Fibroblast of pulmonary artery (primary cell): Measurements from ENCODE around the gene LRMDA.

Source experiments
- DNase-seq: peaks from one replicate; pipeline ENCODE4 v3.0.0-alpha.2; 2010; ENCODE audit warnings: low read depth
- H3K4me3 ChIP-seq: replicated peaks from 2 replicates; pipeline ENCODE4 v1.5.1; 2011; ENCODE audit warnings: low read depth, mild to moderate bottlenecking, control low read depth, low read length, moderate library complexity
- TF ChIP-seq, protein P1 (sequence below): IDR thresholded peaks from 2 replicates; pipeline ENCODE4 v1.5.1; 2011; ENCODE audit warnings: mild to moderate bottlenecking, control low read depth, low read length, inconsistent platforms; ENCODE audit errors: missing control alignments

The LRMDA gene

DNA sequence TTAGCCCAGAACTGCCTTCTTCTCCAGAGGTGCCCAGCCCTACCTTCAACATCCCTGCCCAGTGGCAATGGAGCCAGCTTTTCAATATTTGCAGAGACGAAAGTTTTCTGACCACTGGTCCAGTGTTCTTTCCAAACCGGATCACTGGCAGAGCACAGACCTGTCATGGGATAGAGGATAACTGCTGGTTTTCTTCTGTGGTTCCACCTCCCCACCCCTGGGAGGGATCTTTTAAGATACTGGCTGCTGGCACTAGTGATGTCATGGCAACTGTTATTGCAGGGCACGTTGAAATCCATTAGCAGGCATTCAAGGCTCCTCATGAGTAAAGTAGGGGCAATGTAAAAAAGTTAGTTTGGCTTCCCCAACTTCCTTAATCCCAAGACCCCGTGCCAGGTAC lies 387.1 kb downstream of the LRMDA start:
- DNase-seq = no peak
- no peak overlapping the region for H3K4me3 ChIP-seq
- TF ChIP-seq, protein P1, sequence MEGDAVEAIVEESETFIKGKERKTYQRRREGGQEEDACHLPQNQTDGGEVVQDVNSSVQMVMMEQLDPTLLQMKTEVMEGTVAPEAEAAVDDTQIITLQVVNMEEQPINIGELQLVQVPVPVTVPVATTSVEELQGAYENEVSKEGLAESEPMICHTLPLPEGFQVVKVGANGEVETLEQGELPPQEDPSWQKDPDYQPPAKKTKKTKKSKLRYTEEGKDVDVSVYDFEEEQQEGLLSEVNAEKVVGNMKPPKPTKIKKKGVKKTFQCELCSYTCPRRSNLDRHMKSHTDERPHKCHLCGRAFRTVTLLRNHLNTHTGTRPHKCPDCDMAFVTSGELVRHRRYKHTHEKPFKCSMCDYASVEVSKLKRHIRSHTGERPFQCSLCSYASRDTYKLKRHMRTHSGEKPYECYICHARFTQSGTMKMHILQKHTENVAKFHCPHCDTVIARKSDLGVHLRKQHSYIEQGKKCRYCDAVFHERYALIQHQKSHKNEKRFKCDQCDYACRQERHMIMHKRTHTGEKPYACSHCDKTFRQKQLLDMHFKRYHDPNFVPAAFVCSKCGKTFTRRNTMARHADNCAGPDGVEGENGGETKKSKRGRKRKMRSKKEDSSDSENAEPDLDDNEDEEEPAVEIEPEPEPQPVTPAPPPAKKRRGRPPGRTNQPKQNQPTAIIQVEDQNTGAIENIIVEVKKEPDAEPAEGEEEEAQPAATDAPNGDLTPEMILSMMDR = no peak

DNA sequence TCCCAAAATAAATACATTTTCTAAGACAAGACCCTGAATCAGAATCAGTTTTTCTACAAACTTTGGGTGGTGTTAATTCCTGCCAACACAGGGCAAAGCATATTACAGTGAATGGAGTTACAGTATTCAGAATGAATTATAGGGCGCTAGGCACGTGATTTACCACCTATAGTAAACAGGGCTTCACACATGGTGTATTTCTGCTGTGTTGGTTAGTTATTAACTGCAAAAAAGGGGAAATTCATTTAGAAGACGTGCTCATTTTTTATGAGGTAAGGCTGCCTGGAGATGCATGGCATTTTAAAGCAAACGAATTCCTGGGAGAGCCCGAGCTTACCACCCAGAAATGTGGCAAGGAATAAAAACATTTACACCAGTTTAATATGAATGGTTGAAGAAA lies 393.8 kb downstream of the LRMDA start:
- no peak overlapping the region for H3K4me3 ChIP-seq
- TF ChIP-seq, protein P1 = no peak
- no peak for DNase-seq

DNA sequence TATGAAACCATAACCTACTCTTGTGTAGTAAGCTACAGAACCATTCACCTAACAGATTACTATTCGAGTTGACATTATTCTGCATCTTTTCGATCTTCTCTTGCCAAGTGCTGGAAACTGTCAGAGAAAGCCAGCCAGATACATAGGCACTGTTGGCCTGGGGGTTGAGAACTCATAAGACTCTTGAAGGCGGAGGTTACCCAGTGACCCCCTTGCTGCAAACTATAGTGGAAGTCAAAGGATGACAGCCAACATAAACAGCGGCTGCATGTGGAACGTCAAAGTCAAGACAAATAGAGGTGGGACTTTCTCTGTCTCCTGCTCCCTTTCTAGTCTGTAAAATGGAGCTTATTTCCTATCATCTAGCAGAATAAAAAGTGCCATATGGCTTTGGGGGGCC lies 394.2 kb downstream of the LRMDA start:
- no peak for DNase-seq
- TF ChIP-seq, protein P1 = no peak
- H3K4me3 ChIP-seq = no peak overlapping the region

DNA sequence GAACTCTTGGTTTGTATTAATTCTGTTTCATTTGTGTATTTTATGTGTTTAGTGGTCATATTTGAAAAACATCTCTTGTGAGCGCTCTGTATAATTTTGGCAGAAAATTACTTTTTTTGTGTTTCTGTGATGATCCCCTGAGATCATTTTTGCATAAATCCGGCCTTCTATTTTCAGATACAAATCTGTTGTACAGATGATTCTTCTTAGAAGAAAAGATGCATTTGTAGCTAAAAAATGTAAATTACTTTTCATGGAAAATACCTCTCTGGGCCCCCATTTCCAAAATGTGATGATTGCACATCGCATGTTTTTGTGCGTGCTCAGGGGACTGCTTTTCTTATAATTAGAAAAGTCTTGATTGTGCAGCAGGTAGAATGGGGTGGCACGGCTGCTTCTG lies 395.4 kb downstream of the LRMDA start:
- no peak overlapping the region for H3K4me3 ChIP-seq
- no peak for DNase-seq
- TF ChIP-seq, protein P1 = no peak

DNA sequence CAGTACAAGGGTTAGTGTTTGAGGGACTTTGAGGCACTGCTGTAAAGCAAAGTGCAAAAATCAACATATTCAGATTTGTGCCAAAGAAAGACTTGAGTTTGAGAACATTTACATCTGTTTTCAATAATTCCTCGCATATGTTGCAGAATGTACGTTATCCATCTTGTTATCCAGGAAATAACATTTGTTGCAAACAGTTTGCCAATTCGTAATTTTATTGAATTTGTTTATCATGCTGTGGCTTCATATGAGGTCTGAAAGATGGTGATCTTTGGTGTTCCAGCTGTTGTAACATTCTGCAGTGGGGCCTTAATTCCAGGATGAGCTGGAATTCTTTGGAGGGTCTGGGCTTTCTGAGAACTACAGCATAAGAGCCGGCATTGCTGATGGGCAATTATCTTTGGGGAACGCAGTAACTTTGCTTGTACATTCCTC lies 396.2 kb downstream of the LRMDA start:
- DNase-seq = no peak
- TF ChIP-seq, protein P1 = no peak
- no peak overlapping the region for H3K4me3 ChIP-seq

DNA sequence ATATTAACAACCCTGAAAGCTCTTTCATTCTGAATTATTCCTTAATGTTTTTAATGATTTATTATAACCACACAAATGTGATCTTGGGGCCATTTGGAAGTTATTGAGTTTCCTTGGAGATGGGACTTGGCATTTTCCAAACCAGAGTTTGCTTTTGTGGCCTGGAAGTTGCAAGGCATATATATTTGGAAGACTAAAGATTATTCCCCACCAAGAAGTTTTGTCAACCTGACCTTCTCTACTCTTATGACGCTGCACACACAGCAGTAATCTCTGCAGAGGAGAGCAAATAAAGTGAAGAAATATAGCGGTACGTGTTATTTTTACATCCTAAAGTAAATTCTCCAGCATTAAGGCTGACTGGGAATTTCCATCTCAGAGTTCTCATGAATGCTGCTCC lies 397.0 kb downstream of the LRMDA start:
- no peak for DNase-seq
- TF ChIP-seq, protein P1 = no peak
- H3K4me3 ChIP-seq = no peak overlapping the region

DNA sequence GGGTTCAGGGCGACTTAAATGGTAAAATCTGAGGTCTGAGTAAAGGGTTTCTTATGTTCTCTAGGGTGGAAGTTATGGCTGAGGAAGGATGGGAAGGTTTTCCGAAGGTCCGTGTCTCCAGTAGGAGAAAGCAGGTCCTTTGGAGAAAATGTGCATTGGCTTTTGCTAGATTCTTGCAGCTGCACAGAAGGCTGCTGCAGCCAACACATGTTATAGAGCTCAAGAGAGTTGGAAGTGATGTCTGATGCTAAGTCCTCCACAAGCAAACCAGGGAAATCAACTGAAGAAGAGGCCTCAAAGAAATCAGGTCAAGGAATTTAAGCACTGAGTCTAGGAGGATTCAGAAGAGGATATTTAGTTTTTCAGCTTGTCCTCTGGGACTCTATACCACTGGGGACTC lies 404.6 kb downstream of the LRMDA start:
- TF ChIP-seq, protein P1 = no peak
- DNase-seq = no peak
- no peak overlapping the region for H3K4me3 ChIP-seq
